NCI-H82 treated with DMSO at 0.1 percent for 48 hours (cell line): ENCODE data around the gene RFX4.
A peak's percentile ranks its signal among the peaks of the same experiment; 100 is the strongest.

Source experiments
- DNase-seq: peaks from one replicate; lab custom pipeline; 2025; ENCODE audit not compliant: unreplicated experiment; lab: John Stamatoyannopoulos, UW

Gene RFX4

DNA sequence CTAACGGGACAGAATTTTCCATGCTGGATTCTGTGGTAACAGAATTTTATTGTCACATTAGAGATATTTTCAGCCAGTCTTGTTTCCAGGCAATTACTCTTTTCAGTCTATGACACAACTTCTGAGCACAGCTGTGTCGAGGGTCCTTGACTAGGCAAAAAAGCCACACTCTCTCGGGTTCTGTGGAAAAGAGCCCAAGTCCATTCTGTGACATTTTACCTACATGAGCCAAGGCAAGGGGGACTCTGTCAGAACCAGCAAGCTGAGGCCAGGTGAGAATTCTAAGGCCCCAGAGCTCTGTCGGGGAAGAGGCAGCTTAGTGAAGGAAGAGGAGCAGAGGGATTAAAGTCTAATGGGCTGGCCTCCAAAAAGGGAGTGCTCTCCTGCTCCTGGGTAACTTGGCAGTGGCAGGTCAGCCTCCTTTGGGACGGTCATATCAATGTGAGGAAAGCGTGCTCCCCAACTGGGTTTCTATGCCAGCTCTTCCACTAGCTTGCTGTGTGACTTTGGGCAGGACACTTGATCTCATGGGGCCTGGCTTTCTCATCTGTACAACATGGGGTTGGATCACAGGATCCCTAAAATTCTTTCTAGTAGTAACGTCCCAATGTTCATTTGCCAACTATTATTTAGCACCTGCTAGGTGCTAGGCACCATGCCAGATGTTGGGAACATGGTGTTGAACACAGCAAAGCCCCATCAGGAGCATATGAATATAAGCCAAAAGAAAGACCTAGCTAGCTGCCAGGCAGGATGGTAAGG is 175.7 kb downstream of the RFX4 start:
- DNase-seq = no peak

DNA sequence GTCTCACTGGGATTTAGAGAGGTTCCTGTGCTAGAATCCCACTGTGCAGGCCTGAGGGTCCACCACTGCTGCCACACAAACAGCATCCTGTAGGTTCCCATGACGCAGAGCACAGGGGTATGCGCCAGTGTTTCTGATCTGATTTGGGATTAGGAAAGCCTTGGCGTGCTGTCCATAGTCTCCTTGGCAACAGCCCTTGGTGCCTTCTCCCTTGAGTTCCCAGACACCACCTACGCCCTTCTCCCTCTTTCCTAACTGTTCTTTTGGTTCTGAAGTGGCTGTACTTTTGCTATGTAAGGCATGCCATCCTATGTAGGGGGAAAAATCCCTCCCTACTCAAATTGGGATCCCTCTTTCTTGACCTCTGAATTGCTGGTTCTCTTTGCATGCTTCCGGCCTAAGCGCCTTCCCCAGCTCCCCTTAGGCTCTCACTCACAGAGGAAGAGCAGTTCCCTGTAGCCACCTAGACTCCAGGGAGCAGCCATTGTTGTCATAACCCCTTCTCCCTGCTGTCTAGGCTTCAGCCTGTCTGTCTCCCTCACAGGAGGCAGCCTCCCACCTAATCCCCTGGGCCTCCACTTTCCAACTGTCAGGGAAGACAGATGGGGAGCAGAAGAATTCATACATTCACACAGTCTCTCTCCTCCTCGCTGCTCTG is 176.9 kb downstream of the RFX4 start:
- peak; percentile 57 for DNase-seq

DNA sequence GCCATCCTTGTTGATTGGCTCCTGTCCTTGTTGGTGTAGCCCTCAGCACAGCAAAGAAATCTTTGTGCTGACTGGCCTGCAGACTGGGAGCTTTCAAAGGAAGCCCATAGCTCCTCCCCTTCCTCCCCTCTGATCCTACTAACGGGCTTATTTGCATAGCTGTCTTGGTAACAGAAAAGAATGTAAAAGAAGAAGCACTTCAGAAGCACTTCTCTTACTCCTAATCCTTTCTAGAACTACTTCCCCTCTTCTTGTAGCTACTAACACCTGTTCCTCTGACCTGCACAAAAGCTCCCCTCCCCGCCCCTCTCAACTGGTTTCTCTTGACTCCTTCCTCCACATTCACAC is 177.4 kb downstream of the RFX4 start:
- DNase-seq = peak; percentile 57

DNA sequence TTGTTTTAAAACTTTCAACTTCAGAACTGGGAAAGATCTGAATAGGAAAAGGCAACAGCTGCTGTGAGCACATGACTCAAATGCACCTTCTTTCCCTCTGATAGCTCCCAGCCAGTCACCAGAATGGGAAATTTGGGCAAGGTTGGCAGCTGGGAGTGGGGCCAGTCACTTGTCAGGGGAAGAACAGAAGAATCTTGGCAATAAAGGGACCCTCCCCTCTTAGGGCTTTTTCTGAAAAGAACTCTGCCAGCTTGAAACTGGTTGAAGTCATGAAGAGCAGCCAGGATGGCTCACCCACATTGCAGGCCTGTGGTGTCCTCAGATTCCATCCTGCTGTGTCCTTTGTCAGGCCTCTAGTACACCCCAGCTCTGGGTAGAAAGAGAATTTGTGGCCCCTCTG is 181.4 kb downstream of the RFX4 start:
- DNase-seq = no peak

DNA sequence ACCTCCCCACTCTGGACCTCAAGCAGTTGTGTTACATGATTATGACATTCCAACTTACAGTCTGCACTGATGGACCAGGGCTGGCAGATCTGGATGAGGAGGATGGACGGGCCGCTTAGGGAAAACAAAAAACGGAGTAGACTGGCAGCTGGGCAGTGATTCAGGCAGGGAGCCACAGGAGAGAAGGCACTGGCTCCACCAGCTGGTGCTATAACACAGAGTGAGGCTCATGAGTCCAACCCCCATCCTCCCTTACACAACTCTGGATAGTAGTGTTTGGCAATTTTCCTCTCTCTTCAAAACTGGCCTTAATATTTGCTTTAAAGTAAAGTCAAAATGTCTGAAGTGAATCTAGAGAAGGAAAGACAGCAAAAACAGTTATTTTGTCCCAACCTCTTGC is 181.9 kb downstream of the RFX4 start:
- no peak for DNase-seq

DNA sequence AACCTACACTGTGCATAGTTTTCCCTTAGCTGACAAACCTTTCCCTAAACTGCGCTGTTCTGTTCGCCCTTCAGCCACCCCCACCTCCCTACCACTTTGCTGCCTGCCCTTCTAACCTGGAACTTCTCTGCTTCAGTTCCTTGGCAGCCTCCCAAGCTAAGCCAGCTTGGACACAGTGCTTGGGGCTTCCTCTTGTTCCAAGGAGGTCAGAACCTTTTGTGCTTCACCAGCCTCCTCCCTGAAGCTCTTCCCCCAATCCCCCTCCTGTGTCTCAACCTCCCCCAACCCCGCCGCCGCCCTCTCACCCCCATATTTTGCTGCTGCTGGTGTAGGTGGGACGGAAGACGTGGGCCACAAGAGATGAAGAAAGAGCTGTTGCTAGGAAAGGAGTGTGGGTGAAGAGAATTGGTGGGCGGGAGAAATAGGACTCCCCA is 183.6 kb downstream of the RFX4 start:
- DNase-seq = no peak

DNA sequence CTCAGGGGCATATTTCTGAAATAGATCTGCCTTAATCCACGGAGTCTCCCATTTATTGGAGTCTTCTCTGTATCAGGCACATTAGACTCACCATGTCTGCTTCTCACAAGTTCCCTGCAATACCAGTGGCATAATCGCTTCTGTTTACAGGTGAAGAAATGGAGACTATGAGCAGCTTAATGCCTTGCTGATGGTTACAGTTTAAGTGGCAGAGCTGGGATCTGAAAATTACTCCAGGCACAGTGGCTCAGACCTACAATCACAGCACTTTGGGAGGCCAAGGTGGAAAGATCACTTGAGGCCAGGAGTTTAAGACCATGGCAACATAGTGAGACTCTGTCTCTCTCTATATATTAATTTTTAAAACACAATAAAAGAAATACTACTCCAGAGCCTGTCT is 184.4 kb downstream of the RFX4 start:
- no peak for DNase-seq

DNA sequence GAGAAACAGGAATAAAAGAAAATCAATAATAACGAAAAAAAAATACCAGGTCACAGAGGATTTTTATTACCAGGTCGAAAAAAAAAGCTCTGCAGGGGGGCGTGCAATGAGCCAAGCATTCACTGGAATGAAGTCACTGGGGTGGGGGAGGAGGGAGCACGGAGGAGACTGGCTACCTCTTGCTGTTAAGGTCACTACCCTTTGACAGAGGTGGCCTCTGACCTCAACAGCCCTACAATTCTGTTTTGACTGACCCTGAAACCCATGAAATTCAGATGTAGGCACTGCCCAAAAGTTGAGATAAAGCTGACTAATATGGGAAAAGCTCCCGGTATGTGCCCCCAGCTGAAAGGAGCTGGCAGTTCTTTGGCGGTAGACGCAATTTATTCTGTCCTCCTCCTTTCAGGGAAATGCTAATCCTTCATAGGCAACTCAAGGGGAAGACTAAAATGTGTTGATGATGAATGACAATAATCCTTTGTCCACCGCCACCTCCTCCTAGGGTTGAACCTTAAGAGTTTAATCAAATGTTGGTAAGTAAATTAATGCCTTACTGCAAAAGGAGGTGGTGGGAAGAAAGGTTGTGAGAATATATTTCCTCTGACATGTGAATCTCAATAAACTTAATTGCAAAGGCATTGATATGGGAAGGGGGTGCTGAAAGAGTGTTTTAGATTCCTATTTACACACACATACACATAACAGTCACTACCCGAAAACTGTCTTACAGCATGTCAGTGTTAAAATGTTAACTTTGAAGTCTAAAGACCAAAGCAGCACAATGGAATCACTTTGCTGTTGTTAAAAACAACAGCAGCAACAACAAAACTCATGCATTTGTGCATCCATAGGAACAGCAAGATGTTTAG is 185.4 kb downstream of the RFX4 start:
- no peak for DNase-seq

DNA sequence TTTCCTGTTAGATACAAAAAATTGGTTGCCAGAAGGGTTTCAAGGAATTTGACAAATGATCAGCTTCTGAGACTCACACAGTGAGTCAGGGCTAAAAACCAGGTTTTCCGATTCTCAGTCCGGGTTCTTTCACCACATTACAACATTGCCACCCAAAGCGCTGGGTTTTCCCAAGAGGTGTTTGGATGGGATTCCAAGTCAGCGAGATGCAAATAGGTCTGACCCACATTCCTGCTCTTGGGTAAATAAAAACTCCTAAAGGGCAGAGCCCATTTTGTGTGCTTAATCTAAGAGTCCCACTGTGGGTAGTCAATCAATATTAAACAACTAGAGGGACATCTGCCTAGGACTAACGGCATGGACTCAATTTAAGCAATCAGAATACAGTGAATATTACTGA is 186.3 kb downstream of the RFX4 start:
- DNase-seq = no peak

DNA sequence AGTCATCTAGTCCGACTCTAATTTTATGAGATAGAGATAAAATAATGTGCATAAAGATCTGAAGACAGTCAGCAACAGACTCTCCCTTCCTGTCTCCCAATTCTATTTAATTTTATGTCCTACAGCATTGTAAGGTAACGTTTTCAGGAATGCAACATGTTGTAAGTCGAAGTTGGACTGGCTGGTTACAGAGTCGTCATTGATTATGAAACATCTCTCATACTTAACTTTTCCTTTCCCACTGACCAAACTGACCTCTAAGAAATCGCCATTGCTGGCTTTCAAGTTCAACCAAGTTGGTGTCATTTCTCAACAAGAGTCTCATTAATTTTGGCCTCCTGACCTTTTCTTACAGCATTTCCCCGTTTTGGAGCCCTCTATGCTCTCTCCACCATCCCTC is 186.7 kb downstream of the RFX4 start:
- DNase-seq = no peak

DNA sequence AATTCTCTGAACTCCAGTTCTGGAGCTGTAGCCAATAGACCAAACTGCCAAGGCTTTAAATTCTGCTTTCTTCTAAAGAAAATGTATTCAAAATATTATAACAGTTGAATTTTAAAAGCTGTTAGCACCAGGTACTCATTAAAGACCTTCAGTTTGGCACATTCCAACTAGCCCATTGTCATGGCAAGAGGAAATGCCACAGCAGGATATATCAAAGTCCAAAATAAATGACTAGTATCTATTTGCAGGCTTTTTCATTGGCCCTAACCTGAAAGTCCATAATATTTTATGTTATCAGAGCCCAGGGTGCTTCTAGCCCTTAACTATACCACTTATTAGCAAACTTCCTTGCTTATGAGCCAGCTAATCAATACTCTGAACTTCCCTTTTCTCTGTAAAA is 188.6 kb downstream of the RFX4 start:
- DNase-seq = no peak

DNA sequence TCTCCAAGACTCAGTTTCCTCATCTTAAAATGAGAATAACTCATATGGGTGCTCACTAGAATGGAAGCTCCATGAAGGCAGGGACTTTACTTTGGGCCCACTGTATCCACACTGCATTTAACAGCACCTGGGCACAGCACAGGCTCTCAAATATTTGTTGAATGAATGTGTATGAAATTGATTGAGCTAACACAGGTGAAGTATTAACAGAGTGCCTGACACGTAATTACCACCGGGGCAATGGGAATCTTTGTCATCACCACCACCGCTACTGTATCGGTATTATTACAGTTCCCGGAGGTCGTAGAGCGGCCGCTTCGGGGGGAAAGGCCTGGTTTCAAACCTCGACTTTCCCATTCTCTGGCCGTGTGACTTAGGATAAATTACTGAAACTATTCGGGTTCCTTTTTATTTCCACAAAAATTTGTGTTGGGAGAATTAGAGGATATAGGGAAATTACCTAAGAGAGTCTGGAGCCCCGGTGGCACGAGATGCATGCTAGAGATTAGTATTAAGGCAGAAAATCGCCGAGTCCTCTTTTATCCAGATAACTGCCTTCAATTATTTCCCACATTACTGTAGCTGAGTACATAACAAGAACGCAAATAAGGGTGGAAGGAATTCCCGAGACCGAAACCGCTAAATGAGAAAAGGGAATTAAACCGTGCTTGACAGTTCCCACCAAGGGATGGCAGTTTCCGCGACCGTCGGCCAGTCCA is 190.6 kb downstream of the RFX4 start:
- no peak for DNase-seq

DNA sequence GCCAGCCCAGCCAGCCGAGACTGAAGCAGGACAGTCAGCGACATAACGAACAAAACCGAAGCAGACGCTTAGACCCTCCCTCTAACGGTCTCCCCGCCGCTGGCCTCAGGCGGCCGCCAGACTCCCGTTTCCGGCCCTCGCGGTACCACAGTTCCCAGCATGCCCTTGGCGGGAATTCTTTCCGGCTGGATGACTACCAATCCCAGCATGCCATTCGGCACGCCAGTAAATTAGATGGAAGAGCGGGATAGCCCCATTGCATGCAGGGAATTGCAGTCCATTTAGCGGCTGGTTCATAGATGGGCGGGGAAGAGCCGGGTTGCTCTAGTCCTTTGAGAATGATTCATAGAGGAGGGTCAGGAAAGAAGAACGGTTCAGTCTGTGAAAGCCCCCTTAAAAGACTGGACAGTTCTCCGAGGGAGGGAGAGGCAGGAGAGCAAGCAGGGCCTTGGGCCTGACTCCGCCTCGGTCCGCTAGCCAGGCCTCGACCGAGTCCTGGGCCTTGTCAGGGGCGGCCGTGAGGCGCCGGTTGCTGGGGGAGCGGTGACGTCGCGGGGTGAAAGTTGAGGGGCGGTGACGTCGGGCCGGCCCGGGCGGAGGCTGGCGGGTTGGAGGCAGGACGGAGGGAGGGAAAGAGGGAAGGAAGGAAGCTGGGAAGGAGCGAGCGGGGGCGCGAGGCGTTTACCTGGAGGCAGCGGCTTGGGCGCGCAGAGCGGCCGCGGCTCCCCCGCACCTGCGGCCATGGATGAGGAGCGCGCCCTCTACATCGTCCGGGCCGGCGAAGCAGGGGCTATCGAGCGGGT is 191.4 kb downstream of the RFX4 start, which contains the start of gene RIC8B:
Gene RIC8B (plus strand): TSS at position 678 of the 803 bp plus-strand sequence. CDS start 64 bp downstream, at position 742.
- DNase-seq = peak; percentile 99

DNA sequence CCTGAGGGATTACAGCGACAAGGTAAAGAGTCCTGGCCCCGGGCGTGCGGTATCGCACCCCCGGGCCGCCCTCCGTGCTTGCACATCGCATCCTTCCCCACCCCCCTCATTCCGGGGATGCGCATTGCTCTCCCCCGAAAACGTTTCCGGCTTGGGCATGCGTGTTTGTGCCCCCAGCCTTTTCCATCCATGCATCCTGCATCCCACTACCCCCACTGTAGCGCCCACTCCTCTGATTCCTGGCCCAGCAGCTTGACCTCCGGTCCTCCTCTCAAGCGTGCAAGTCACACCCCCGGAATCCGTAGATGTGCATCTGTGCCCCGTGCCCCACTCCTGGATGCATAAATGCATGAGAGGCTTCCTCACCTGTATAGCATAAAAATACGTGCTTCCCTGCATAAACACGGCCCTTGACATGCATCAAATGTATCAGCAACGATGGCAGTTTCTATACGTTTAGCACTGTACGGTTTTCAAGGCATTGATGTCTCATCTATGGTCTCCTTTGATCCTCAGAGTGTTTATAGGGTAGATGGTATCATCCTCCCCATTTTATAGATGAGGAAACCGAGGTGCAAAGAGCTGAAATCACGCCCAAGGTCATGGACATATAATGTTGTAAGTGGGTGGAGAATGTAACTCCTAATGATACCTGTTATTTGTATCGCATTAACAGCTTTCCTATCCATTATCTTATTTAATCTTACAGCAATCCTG is 192.2 kb downstream of the RFX4 start:
- DNase-seq = no peak

DNA sequence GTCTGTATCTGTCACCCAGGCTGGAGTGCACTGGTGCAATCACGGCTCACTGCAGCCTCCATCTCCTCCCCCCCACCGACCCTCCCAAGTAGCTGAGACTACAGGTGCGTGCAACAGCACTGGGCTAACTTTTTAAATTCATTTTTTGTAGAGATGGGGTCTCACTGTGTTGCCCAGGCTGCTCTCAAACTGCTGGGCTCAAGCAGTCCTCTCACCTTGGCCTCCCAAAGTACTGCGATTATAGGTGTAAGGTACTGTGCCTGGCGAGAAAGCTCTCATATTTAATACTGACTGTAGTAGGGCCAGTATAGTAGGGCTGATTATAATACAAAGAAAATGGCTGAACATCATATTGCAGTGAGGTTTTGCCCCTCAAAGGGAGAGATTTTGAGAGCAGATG is 194.1 kb downstream of the RFX4 start:
- DNase-seq = no peak

DNA sequence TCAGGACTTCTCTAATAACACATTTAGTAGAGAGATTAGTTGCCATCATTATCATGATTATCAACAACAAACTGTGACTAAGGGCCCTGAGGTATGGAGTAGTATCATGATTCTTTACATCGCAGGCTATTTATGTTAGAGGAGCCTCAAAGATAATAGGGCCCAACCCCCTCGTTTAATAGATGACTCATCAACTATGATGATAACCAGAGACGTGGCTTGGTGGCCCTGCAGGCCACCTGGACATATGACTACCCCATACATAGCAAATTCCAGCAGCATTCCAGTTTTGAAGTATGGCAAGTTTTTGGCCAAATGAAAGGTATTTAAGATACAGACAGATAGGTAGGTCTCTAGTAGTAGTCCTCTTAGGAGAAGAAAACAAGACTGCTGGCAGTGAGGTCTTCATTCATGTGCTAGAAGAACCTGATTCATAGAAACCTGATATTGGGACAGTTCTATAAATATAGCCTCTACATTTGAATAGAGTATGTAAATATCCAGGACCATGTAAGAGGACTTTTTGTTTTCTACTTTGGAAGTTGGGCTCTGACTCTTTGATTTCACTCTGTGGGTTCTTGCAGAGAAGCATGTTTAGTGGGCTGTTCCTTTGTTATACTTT is 197.3 kb downstream of the RFX4 start:
- DNase-seq = no peak

DNA sequence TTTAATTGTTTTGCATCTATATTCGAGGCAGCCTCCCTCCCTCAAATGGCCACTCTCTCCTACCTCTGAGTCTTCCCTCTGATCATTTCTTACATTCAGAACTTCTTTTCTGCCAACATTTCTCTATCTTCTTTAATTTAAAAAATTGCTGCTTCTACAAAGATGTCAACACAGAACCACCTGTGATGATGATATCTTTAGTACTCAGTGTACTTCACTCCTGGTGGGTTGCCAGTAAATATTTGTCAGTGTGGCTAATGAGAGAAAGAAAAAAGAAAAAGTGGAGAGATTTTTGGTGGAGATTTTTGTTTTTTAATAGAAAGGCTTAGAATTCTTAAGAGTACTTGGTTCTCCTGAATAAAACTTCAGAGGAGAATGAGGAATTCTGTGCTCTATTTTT is 199.8 kb downstream of the RFX4 start:
- no peak for DNase-seq

DNA sequence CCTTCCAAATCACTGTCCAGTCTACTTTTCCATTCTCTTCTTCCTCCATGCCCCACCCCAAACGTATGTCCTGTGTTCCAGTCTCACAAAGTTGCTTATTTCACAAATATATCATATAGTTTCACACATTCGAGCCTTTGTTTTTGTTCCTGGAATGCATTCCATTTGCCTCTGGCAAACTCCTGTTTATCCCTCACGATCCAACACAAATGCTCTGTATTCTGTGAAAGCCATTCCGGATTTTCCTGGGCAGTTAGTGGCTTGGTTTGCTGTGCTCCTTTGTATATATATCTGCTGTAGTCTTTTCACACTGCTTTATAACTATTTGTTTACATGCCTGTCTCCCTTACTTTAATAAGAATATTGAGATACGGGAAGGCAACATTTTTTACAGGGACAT is 200.7 kb downstream of the RFX4 start:
- DNase-seq = no peak

DNA sequence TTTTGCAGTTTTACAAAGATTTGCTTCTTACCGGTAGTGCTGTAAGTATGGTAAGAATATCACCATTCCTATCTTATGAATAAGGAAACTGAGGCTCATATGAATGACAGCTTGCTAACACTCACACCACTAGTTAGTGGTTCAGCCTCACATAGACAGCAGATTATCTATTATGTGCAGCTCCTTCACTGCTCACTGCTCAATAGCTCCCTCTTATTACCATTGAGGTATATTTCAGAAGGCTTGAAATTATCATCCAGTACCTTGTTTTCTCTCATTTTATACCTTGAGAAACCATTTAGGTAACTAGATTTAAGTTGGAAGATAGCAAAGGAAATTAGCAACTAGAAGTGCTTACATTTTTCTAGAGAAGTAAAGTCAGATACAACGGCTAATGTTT is 207.2 kb downstream of the RFX4 start:
- DNase-seq = no peak
